Stimulated activated naive B cell treated with anti-CD40 and anti-IgM and Interleukin-4, amounts not matched to agents 10 μg/mL and 1 μg/mL and 100 μg/mL, for 72 hours (primary cell): Measurements from ENCODE around the gene MSH5.

Experiments
- ATAC-seq, 2 donors: fragments of 150-1000 bp; cut with Tn5 transposase; replicated peaks; 2 replicates each; pipeline ENCODE4 v1.10.0; 2021; ENCODE audit warnings: moderate library complexity in 1 of 2
- DNase-seq: peaks from one replicate; pipeline ENCODE4 v3.0.0; 2021
- H3K27ac Mint-ChIP-seq: one replicate; pipeline ENCODE4 v1.8.0; 2022; ENCODE audit warnings: mild to moderate bottlenecking, mixed read lengths
- H3K27me3 Mint-ChIP-seq, 2 donors: one replicate each; pipeline ENCODE4 v1.8.0; 2022; ENCODE audit warnings: mixed read lengths in 2 of 2
- H3K36me3 Mint-ChIP-seq, 2 donors: one replicate each; pipeline ENCODE4 v1.8.0; 2022; ENCODE audit warnings: mixed read lengths in 2 of 2, mild to moderate bottlenecking in 1 of 2
- H3K4me1 Mint-ChIP-seq, 2 donors: one replicate each; pipeline ENCODE4 v1.8.0; 2022; ENCODE audit warnings: mixed read lengths in 2 of 2, mild to moderate bottlenecking in 1 of 2
- H3K4me3 Mint-ChIP-seq, 2 donors: one replicate each; pipeline ENCODE4 v1.8.0; 2022; ENCODE audit warnings: mild to moderate bottlenecking in 2 of 2, mixed read lengths in 2 of 2, moderate library complexity in 1 of 2
- H3K9me3 Mint-ChIP-seq, 2 donors: one replicate each; pipeline ENCODE4 v1.8.0; 2022; ENCODE audit warnings: mixed read lengths in 2 of 2, mild to moderate bottlenecking in 1 of 2

Gene MSH5

DNA sequence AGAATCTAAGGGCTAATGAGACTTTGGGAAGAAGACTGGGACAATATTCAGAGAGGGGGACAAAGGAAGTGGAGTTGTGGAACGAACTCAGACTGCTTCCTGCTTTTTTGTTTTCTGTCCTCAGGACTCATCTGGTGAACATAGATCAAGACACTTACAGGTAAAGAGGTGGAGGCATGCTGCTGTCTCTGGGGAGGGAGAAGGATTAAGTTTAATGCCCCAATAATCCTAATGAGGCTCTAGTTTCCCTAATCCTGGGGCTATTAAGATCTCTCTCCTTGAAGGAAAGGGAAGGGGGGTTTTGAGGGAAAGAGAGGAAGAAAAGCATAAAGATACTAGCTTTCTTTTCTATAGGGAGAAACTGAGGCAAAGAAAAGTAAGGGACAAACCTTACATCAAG is 4.6 kb downstream of the MSH5 start:
- Mint-ChIP-seq H3K4me3 (no peak overlapping the region), H3K27me3 (no peaks in the 10 kb centered on the region), H3K4me1 (peaks cover 3 to 22% of the 10 kb centered on the region in 2 donors), H3K36me3 (peaks cover 29 to 42% of the 10 kb centered on the region in 2 donors), H3K27ac (no peak overlapping the region), H3K9me3 (no peaks in the 10 kb centered on the region)
- no peak for ATAC-seq
- no peak for DNase-seq

DNA sequence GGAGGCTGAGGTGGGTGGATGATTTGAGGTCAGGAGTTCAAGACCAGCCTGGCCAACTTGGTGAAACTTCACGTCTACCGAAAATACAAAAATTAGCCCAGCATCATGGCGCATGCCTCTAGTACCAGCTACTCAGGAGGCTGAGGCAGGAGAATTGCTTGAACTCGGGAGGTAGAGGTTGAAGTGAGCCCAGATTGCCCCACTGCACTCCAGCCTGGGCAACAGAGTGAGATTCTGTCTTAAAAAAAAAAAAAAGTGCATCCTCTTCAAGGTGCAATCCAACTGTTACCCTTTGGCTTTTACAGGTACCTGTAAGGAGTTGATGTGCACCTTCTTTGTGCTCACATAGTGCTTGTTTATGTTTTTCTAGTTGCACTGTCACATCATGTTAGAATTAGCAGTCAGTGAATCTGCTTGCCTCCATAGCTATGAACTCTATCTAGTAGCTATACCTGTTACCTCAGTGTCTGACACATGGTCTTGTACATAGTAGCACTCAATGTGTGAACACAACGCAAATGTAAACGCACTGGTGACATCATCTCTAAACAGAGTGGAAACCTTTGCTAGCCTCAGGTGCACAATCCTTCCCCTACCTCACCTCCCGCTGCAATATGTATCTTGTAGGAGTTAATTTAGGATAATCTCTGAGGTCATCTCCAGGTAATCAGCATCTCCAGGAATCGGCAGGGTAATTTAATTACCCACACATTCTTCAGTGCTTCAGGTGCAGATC is 9.7 kb downstream of the MSH5 start:
- Mint-ChIP-seq H3K27me3 (no peaks in the 10 kb centered on the region), H3K4me1 (peaks cover 0 to 2% of the 10 kb centered on the region in 2 donors), H3K27ac (no peak overlapping the region), H3K9me3 (no peaks in the 10 kb centered on the region), H3K4me3 (no peak overlapping the region), H3K36me3 (peaks cover 17 to 19% of the 10 kb centered on the region in 2 donors)
- no peak for ATAC-seq
- DNase-seq = no peak

DNA sequence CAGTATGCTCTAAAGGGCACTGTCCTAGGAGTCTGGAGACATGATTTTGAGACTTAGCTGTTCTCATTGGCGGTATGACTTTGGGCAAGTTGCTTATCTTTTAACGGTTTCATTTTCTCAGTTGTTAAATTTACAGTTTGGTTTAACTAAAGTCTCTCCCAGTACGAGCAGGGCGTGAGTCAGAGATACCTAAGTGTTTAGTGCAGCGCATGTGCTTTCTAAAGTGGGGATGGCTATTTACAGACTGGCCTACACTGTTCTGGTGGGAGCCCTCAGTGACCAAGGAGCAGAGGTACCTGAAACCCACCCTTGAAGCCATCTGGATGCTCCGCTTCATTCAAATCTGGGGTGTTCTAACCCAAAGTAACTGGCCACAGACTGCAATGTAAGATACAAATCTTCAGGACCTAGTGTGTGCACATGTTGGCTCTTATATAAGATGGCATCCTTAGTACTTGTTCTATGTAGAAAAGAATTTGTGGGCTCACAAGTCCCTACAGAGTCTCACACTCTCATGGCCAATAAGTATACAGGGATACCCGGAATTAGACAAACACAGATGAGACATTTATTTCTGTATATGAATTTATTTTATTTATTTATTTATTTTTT is 10.7 kb downstream of the MSH5 start:
- H3K4me3 Mint-ChIP-seq = no peak overlapping the region
- H3K27ac Mint-ChIP-seq = no peak overlapping the region
- peaks cover 0 to 2% of the 10 kb centered on the region in 2 donors for H3K4me1 Mint-ChIP-seq
- ATAC-seq (no peak), DNase-seq (no peak)
- no peaks in the 10 kb centered on the region for H3K27me3 Mint-ChIP-seq
- H3K9me3 Mint-ChIP-seq = no peaks in the 10 kb centered on the region
- H3K36me3 Mint-ChIP-seq = peaks cover 11% of the 10 kb centered on the region in 2 donors

DNA sequence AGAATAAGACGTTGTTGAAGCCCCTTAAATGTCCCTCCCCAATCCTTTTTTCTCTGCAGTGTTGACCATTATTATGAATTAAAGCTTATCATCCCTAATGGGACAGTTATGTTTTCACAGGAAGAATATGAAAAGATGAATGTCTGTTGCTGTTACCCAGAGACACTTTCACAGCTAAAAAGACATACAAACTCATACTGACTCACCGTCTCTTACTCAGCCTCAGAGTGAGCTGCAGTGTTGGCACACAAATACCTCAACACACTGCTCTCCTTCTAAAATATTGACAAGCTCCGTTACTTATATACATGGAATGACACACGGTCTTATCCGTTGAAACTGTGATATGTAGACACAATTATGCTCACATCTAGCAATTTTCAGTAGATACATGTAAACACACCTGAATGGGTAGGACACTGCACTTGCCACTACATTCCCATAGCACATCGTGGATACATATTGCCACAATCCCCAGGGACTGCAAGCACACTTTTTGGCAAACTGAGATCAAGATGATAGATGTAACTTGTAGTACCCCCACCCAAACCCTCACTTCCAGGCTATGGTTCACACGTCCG is 13.0 kb downstream of the MSH5 start:
- H3K4me1 Mint-ChIP-seq = peaks cover 0 to 2% of the 10 kb centered on the region in 2 donors
- H3K36me3 Mint-ChIP-seq = peaks cover 3 to 4% of the 10 kb centered on the region in 2 donors
- H3K27ac Mint-ChIP-seq = no peak overlapping the region
- H3K4me3 Mint-ChIP-seq = no peak overlapping the region
- ATAC-seq (no peak), DNase-seq (no peak)
- no peaks in the 10 kb centered on the region for H3K9me3 Mint-ChIP-seq
- no peaks in the 10 kb centered on the region for H3K27me3 Mint-ChIP-seq

DNA sequence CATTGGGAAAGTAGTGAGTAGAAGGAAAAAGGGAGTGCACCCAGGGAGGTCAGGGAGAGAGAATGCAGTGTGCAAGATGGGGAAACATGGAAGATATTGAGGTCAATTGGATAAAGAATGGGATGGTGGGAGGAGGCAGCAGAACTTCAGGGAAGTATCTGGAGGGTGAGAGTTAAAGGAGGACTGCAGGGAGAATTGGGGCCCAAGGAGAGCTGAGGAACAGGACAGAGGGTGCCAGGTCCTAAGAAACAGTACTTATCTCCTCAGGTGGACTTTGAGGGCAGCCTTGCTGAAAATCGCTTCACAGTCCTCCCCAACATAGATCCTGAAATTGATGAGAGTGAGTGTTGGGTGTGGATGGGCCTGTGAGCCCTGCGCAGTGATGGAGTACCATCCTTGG is 18.5 kb downstream of the MSH5 start:
- H3K27ac Mint-ChIP-seq = peak overlapping the region; percentile 28
- no peaks in the 10 kb centered on the region for H3K9me3 Mint-ChIP-seq
- no peak overlapping the region for H3K4me3 Mint-ChIP-seq
- no peaks in the 10 kb centered on the region for H3K27me3 Mint-ChIP-seq
- peaks cover 17 to 28% of the 10 kb centered on the region in 2 donors for H3K36me3 Mint-ChIP-seq
- no peak for DNase-seq
- no peak for ATAC-seq
- H3K4me1 Mint-ChIP-seq = peaks cover 0 to 8% of the 10 kb centered on the region in 2 donors

DNA sequence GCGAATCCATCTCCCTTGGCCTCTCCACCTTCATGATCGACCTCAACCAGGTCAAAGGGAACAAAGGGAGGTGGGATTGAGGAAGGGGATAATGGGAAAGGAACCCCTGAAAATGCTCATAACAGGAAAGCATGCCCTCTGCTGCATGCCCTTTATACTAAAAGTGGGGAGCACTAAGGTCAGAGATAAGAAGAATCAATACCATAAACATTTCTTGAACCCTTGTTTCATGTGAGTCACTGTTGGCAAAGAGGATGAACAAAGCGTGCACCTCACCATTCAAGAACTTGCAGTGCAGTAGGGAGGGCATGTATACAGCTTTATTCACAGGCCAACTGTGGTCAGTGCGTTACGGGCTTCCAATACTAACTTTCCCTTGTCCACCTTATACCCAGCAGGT is 21.0 kb downstream of the MSH5 start:
- Mint-ChIP-seq H3K4me1 (peaks cover 0 to 8% of the 10 kb centered on the region in 2 donors), H3K27ac (no peak overlapping the region), H3K36me3 (peaks cover 29 to 43% of the 10 kb centered on the region in 2 donors), H3K27me3 (no peaks in the 10 kb centered on the region), H3K9me3 (no peaks in the 10 kb centered on the region), H3K4me3 (no peak overlapping the region)
- DNase-seq = no peak
- no peak for ATAC-seq

DNA sequence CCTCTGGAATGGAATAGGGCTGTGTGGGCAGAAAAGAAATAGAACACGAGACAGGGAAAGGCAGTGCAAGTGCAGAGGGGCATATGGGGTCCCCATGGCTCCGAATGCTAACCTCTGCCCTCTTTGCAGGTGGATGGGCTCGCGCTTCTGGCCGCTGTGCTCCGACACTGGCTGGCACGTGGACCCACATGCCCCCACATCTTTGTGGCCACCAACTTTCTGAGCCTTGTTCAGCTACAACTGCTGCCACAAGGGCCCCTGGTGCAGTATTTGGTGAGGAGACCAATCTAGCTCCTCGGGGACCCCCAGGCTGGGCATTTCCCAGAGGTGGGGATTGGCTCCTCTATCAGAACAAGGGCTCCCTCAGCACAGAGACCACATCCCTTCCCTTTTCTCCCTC is 21.5 kb downstream of the MSH5 start:
- Mint-ChIP-seq H3K4me3 (no peak overlapping the region), H3K27me3 (no peaks in the 10 kb centered on the region), H3K9me3 (no peaks in the 10 kb centered on the region), H3K36me3 (peaks cover 31 to 43% of the 10 kb centered on the region in 2 donors), H3K4me1 (peaks cover 0 to 8% of the 10 kb centered on the region in 2 donors), H3K27ac (no peak overlapping the region)
- DNase-seq (no peak), ATAC-seq (no peak)

DNA sequence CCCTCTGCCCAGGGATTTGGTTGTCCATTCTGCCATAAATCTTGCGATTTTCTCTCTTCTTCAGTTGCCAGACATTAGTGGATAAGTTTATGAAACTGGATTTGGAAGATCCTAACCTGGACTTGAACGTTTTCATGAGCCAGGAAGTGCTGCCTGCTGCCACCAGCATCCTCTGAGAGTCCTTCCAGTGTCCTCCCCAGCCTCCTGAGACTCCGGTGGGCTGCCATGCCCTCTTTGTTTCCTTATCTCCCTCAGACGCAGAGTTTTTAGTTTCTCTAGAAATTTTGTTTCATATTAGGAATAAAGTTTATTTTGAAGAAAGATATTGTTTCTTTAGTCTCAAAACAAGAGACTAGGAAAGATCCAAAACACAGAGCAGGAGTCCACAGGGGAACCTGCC is 22.6 kb downstream of the MSH5 start, which contains the start of gene SAPCD1:
Gene SAPCD1 (plus strand): TSS at position 301 of the 400 bp plus-strand sequence. CDS start 399 bp downstream, outside the sequence.
- H3K9me3 Mint-ChIP-seq = no peaks in the 10 kb centered on the region
- H3K27ac Mint-ChIP-seq = no peak within 1 kb of the TSS
- H3K4me1 Mint-ChIP-seq = peaks cover 0 to 8% of the 10 kb centered on the region in 2 donors
- ATAC-seq (no peak), DNase-seq (no peak)
- no peaks in the 10 kb centered on the region for H3K27me3 Mint-ChIP-seq
- peaks cover 31 to 43% of the 10 kb centered on the region in 2 donors for H3K36me3 Mint-ChIP-seq
- H3K4me3 Mint-ChIP-seq = no peak within 1 kb of the TSS

DNA sequence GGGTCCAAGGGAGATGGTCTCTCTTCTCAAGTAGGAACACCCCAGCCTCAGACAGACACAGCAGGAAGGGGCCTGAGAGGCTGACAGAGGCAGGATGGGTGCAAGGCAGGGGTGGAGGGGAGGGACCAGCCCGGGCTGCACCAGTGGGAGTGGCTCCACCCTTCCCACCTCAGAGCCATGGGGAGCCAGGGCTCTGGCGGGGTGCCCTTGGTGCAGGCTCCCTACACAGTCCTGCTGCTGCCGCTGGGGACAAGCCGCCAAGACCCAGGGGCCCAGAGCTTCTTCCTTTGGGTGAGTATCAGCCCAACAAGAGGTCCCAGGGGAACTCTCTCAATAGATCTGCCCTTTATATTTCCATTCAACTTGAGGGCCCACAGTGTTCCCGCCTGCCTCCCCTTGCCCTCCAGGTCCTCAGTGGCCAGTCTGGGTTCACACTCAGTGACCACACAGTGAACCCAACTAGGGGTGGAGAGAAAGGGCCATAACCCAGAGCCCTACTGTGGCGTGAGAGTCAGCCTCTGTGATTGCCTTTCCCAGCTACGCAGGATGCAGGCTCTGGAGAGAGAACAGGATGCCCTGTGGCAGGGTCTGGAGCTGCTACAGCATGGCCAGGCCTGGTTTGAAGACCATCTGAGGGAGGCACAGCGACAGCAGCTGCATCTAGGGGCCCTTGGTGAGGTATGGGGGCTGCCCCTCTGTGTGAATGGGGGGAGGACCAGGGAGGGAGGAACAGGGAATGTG is 23.2 kb downstream of the MSH5 start:
- ATAC-seq (no peak), DNase-seq (no peak)
- Mint-ChIP-seq H3K4me3 (no peak overlapping the region), H3K36me3 (peaks cover 31 to 45% of the 10 kb centered on the region in 2 donors), H3K9me3 (no peaks in the 10 kb centered on the region), H3K4me1 (peaks cover 0 to 9% of the 10 kb centered on the region in 2 donors), H3K27ac (no peak overlapping the region), H3K27me3 (no peaks in the 10 kb centered on the region)

DNA sequence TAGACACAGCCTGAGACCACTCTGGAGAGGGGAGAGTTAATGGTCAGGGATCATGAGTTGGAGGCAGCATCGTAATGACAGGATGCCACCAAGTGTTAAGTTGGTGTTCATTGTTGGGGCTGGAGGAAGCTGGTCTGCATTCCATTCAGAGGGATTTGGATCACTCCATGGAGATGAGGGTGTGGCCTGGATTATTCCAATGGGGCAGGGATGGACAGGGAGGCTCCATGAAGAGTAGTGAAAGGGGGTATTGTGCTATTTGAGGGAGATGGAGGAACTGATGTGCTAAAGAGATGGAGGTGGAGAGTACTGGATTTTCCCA is 23.8 kb downstream of the MSH5 start:
- H3K36me3 Mint-ChIP-seq = peaks cover 31 to 43% of the 10 kb centered on the region in 2 donors
- H3K27me3 Mint-ChIP-seq = no peaks in the 10 kb centered on the region
- DNase-seq (no peak), ATAC-seq (no peak)
- no peak overlapping the region for H3K4me3 Mint-ChIP-seq
- H3K27ac Mint-ChIP-seq = no peak overlapping the region
- H3K4me1 Mint-ChIP-seq = peaks cover 0 to 7% of the 10 kb centered on the region in 2 donors
- H3K9me3 Mint-ChIP-seq = no peaks in the 10 kb centered on the region

DNA sequence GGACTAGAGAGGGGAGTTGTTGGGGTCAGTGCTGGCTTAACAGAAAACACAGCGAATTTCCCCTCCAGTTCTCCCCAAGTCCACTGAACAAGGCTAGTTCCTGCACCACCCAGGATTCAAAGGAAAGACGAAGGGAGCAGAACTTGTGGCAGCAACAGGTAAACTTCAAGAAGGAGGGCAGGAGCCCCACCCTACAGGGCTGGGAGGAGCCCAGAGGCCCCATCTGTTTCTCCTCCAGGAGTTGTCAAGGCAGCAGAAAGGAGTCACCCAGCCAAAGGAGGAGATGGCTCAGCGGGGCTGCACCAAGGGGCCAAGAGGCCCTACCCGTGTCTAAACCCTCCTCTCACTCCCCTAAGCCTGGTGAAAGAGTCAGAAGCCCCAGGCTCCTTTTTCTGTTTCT is 24.4 kb downstream of the MSH5 start:
- Mint-ChIP-seq H3K4me1 (peaks cover 5 to 7% of the 10 kb centered on the region in 2 donors), H3K27ac (no peak overlapping the region), H3K4me3 (no peak overlapping the region), H3K9me3 (no peaks in the 10 kb centered on the region), H3K27me3 (no peaks in the 10 kb centered on the region), H3K36me3 (peaks cover 31 to 41% of the 10 kb centered on the region in 2 donors)
- no peak for ATAC-seq
- DNase-seq = no peak

DNA sequence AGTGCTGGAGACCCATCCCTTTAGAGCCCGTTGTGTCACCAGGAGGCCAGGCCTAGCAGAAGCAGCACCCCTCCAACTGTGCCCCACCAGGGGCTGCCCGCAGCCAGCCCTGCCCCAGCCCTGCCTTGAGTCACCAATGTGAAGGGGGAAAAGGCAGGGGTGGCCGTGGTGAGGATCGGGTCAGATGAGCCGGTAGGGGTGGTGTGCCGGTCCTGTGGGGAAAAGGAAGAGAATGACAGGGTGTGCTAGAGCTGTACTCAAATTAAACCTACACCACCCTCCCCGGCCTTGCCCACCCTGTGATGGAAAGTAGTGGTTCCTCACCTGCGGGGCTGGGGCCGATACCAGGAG is 25.7 kb downstream of the MSH5 start:
- Mint-ChIP-seq H3K36me3 (peaks cover 24 to 40% of the 10 kb centered on the region in 2 donors), H3K9me3 (no peaks in the 10 kb centered on the region), H3K4me3 (no peak overlapping the region), H3K4me1 (peaks cover 8 to 13% of the 10 kb centered on the region in 2 donors), H3K27me3 (no peaks in the 10 kb centered on the region), H3K27ac (no peak overlapping the region)
- no peak for DNase-seq
- ATAC-seq = no peak

DNA sequence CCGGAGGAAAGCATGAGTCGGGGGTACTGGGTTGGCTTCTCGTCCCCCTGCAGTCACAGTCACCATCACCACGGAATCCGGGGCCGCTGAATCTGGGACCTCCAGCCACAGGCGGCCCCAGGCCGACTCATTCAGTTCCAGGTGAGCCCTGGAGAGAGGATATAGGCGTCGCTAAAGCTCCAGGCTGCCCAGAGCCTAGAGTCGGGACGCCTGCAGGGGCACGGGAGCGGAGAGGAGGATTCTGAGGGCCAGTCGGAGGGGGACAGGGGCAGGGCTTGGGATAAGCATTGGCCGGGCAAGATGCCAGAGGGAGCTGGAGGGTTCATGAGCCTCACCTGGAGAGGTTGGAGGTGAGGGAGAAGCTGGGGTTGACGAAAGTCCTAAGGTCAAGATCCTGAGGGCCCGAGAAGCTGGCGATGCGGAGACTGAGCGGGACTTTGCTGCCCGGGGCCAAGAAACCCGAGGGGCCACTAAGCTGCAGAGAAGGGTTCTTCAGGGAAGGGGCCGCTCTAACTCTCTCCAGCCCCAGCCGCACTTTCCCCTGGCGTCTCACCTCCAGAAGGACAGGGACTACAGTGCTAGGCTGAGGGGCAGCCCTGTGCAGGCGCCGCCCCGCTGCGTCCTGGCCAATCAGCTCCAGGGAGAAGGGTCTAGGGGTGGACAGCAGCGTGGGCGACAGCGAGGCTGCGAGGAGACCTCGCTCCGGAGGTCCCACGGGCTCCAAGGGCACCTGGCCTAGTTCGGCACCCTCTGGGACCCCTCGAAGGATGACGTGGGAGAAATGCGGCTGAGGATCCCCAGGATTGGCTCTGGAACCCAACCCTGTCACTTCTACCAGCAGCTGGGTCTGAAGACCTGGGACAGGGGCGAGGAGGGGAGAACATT is 26.3 kb downstream of the MSH5 start:
- peaks cover 19 to 34% of the 10 kb centered on the region in 2 donors for H3K36me3 Mint-ChIP-seq
- no peak overlapping the region for H3K4me3 Mint-ChIP-seq
- H3K4me1 Mint-ChIP-seq = peaks cover 7 to 13% of the 10 kb centered on the region in 2 donors
- ATAC-seq (no peak), DNase-seq (no peak)
- no peak overlapping the region for H3K27ac Mint-ChIP-seq
- no peaks in the 10 kb centered on the region for H3K27me3 Mint-ChIP-seq
- H3K9me3 Mint-ChIP-seq = no peaks in the 10 kb centered on the region
